GM23338 (cell line): ENCODE measurements around the gene GPR78. TPM values are rescaled to one million over a fixed set of nuclear protein-coding genes. Genes with fewer than 3 reads are reported as not detected.

ENCODE experiments used
- ATAC-seq: fragments of 200-7000 bp; cut with Tn5 transposase; 3 replicates; pipeline ENCODE4 v1.9.1; 2020
- DNase-seq: peaks from one replicate; pipeline ENCODE4 v3.0.0-alpha.2; 2015; ENCODE audit warnings: low spot score
- H2AFZ ChIP-seq: fragments of 200-600 bp; sonication (generic); 2 replicates; pipeline ENCODE4 v1.8.0; 2016; ENCODE audit warnings: antibody characterized with exemption, mild to moderate bottlenecking, moderate library complexity
- H3F3A ChIP-seq: fragments of 200-600 bp; sonication (generic); replicated peaks from 2 replicates; pipeline ENCODE4 v1.8.0; 2017; ENCODE audit warnings: antibody characterized with exemption, mixed run types, low read depth
- H3K27ac ChIP-seq: fragments of 200-600 bp; sonication (generic); 2 replicates; pipeline ENCODE4 v1.6.1; 2016; ENCODE audit warnings: low read depth
- H3K27me3 ChIP-seq: fragments of 200-600 bp; sonication (generic); 2 replicates; pipeline ENCODE4 v1.8.0; 2016; ENCODE audit warnings: mild to moderate bottlenecking, mixed run types, moderate library complexity; ENCODE audit not compliant: insufficient read depth
- H3K36me3 ChIP-seq: fragments of 200-600 bp; sonication (generic); 2 replicates; pipeline ENCODE4 v1.8.0; 2016; ENCODE audit warnings: mild to moderate bottlenecking; ENCODE audit not compliant: insufficient read depth
- H3K4me1 ChIP-seq: fragments of 200-600 bp; sonication (generic); 2 replicates; pipeline ENCODE4 v1.8.0; 2016; ENCODE audit warnings: mild to moderate bottlenecking, moderate library complexity; ENCODE audit not compliant: insufficient read depth
- H3K4me2 ChIP-seq: fragments of 200-600 bp; sonication (generic); 2 replicates; pipeline ENCODE4 v1.7.1; 2017; ENCODE audit warnings: mixed run types
- H3K4me3 ChIP-seq: fragments of 200-600 bp; sonication (generic); 2 replicates; pipeline ENCODE4 v1.6.1; 2016; ENCODE audit warnings: mixed run types
- H3K79me2 ChIP-seq: fragments of 200-600 bp; sonication (generic); replicated peaks from 2 replicates; pipeline ENCODE4 v1.8.0; 2017; ENCODE audit warnings: mild to moderate bottlenecking; ENCODE audit not compliant: insufficient read depth
- H3K9me2 ChIP-seq: fragments of 200-600 bp; sonication (generic); 2 replicates; pipeline ENCODE4 v1.8.0; 2017; ENCODE audit not compliant: insufficient read depth
- H4K20me1 ChIP-seq: fragments of 200-600 bp; sonication (generic); replicated peaks from 2 replicates; pipeline ENCODE4 v1.8.0; 2017; ENCODE audit warnings: mild to moderate bottlenecking; ENCODE audit not compliant: insufficient read depth
- H3K27ac Mint-ChIP-seq: 2 replicates; pipeline ENCODE4 v1.8.0; 2020; ENCODE audit warnings: inconsistent platforms, mild to moderate bottlenecking, moderate library complexity, mixed read lengths
- H3K27me3 Mint-ChIP-seq: 3 replicates; pipeline ENCODE4 v1.8.0; 2022; ENCODE audit warnings: low read depth, mild to moderate bottlenecking, moderate library complexity, mixed read lengths, inconsistent platforms; ENCODE audit not compliant: insufficient read depth, poor library complexity
- H3K36me3 Mint-ChIP-seq: 3 replicates; pipeline ENCODE4 v1.8.0; 2021; ENCODE audit warnings: low read depth, mild to moderate bottlenecking, inconsistent platforms, moderate library complexity, mixed read lengths
- H3K4me1 Mint-ChIP-seq: 3 replicates; pipeline ENCODE4 v1.8.0; 2020; ENCODE audit warnings: mild to moderate bottlenecking, inconsistent platforms, mixed read lengths
- H3K4me3 Mint-ChIP-seq: 3 replicates; pipeline ENCODE4 v1.8.0; 2021; ENCODE audit warnings: moderate library complexity, mild to moderate bottlenecking, inconsistent platforms, mixed read lengths
- H3K9me3 Mint-ChIP-seq: 3 replicates; pipeline ENCODE4 v1.8.0; 2020; ENCODE audit warnings: moderate library complexity, mild to moderate bottlenecking, inconsistent platforms, mixed read lengths
- CREB1 ChIP-seq: fragments of 250-450 bp; sonication (Bioruptor Pico); IDR thresholded peaks from 2 replicates; pipeline ENCODE4 v1.5.0; 2020; ENCODE audit warnings: low read depth, mild to moderate bottlenecking, moderate library complexity
- CTCF ChIP-seq, 2 experiments: fragments of 200-600 bp in 1 of 2; sonication (generic) in 1 of 2; conservative IDR thresholded peaks; 2 replicates each; pipeline versions ENCODE4 v1.5.1 to v1.6.1; 2016 to 2017; ENCODE audit warnings: antibody characterized with exemption in 2 of 2, low read depth in 2 of 2, mild to moderate bottlenecking in 2 of 2, moderate library complexity in 1 of 2
- ETS1 ChIP-seq: IDR thresholded peaks from 2 replicates; pipeline ENCODE4 v1.6.1; 2016; ENCODE audit warnings: antibody characterized with exemption
- EZH2 ChIP-seq: fragments of 200-600 bp; sonication (generic); IDR thresholded peaks from one replicate; pipeline ENCODE4 v1.8.0; 2017; ENCODE audit warnings: antibody characterized with exemption, mild to moderate bottlenecking, low read depth; ENCODE audit not compliant: unreplicated experiment
- EZH2phosphoT487 ChIP-seq: fragments of 200-600 bp; sonication (generic); IDR thresholded peaks from one replicate; pipeline ENCODE4 v1.8.1; 2018; ENCODE audit warnings: antibody characterized with exemption; ENCODE audit not compliant: unreplicated experiment
- JUNB ChIP-seq: IDR thresholded peaks from one replicate; pipeline ENCODE4 v1.6.1; 2016; ENCODE audit warnings: antibody characterized with exemption; ENCODE audit not compliant: unreplicated experiment
- POLR2AphosphoS5 ChIP-seq: IDR thresholded peaks from 2 replicates; pipeline ENCODE4 v1.6.1; 2016; ENCODE audit warnings: antibody characterized with exemption, low read depth
- STAT1 ChIP-seq: IDR thresholded peaks from one replicate; pipeline ENCODE4 v1.6.1; 2016; ENCODE audit warnings: antibody characterized with exemption; ENCODE audit not compliant: unreplicated experiment
- ZNF114 ChIP-seq: fragments of 250-450 bp; sonication (Bioruptor Pico); IDR thresholded peaks from 2 replicates; pipeline ENCODE4 v1.5.0; 2020; ENCODE audit warnings: mild to moderate bottlenecking, moderate library complexity
- ZNF331 ChIP-seq: fragments of 250-450 bp; sonication (Bioruptor Pico); IDR thresholded peaks from 2 replicates; pipeline ENCODE4 v1.5.0; 2020; ENCODE audit warnings: low read depth, mild to moderate bottlenecking, moderate library complexity
- ZNF462 ChIP-seq: fragments of 250-450 bp; sonication (Bioruptor Pico); IDR thresholded peaks from 2 replicates; pipeline ENCODE4 v1.5.0; 2020; ENCODE audit warnings: mild to moderate bottlenecking, moderate library complexity
- polyA plus RNA-seq: library from polyadenylated mRNA; unstranded; fragments of >200 nt; fragmentation: Nextera tagmentation; extraction: Ambion mirVana; gene quantifications from 2 replicates; pipeline ENCODE4 v1.2.1, GENCODE V29; 2016
- total RNA-seq: library from RNA; depleted of rRNA; stranded (reverse); fragments of >200 nt; shearing (Covaris generic); gene quantifications from 2 replicates; pipeline ENCODE4 v1.2.3, GENCODE V29; 2014
- TF ChIP-seq, protein P1 (sequence below): IDR thresholded peaks from one replicate; pipeline ENCODE4 v1.6.1; 2018; ENCODE audit warnings: antibody characterized with exemption; ENCODE audit not compliant: unreplicated experiment

GPR78 gene
- total and polyA plus RNA-seq, 2 experiments from 2014 or later = 0.82 to 2.7 TPM

GRCh38 chr4:8534129-8534528 is 46.1 kb upstream of the GPR78 start:
- peak; percentile 98 for DNase-seq
- Histone ChIP-seq H3K9me2 (peaks cover 10% of the 10 kb centered on the region; the same call in 1 of the 2 replicates), H3K36me3 (no peaks in the 10 kb centered on the region; the same call in 1 of the 2 replicates), H3K27me3 (no peaks in the 10 kb centered on the region), H2AFZ (no peak overlapping the region), H3K27ac (peak overlapping the region; percentile 91), H3F3A (no peaks in the 10 kb centered on the region), H3K4me3 (peak overlapping the region; percentile 19; the same call in 1 of the 2 replicates), H4K20me1 (no peaks in the 10 kb centered on the region), H3K4me2 (peak overlapping the region; percentile 61), H3K4me1 (peaks cover 22% of the 10 kb centered on the region), H3K79me2 (no peaks in the 10 kb centered on the region)
- Mint-ChIP-seq H3K27me3 (peaks cover 7% of the 10 kb centered on the region), H3K36me3 (peaks cover 36% of the 10 kb centered on the region), H3K27ac (peak overlapping the region; percentile 79), H3K4me1 (peaks cover 35% of the 10 kb centered on the region), H3K9me3 (peaks cover 52% of the 10 kb centered on the region), H3K4me3 (peak overlapping the region; percentile 1; the same call in 2 of the 3 replicates)
- TF ChIP-seq POLR2AphosphoS5 (no peak), ZNF331 (CRISPR knock-in tag) (no peak), CTCF (conservative IDR thresholded peaks at IDR 0.05; ENCODE audit: low read depth in 2 of 2) (no peak), EZH2phosphoT487 (no peak), ZNF114 (CRISPR knock-in tag) (no peak), EZH2 (no peak), ETS1 (no peak), JUNB (no peak), STAT1 (no peak), CREB1 (CRISPR knock-in tag) (no peak), ZNF462 (no peak)
- TF ChIP-seq, protein P1, sequence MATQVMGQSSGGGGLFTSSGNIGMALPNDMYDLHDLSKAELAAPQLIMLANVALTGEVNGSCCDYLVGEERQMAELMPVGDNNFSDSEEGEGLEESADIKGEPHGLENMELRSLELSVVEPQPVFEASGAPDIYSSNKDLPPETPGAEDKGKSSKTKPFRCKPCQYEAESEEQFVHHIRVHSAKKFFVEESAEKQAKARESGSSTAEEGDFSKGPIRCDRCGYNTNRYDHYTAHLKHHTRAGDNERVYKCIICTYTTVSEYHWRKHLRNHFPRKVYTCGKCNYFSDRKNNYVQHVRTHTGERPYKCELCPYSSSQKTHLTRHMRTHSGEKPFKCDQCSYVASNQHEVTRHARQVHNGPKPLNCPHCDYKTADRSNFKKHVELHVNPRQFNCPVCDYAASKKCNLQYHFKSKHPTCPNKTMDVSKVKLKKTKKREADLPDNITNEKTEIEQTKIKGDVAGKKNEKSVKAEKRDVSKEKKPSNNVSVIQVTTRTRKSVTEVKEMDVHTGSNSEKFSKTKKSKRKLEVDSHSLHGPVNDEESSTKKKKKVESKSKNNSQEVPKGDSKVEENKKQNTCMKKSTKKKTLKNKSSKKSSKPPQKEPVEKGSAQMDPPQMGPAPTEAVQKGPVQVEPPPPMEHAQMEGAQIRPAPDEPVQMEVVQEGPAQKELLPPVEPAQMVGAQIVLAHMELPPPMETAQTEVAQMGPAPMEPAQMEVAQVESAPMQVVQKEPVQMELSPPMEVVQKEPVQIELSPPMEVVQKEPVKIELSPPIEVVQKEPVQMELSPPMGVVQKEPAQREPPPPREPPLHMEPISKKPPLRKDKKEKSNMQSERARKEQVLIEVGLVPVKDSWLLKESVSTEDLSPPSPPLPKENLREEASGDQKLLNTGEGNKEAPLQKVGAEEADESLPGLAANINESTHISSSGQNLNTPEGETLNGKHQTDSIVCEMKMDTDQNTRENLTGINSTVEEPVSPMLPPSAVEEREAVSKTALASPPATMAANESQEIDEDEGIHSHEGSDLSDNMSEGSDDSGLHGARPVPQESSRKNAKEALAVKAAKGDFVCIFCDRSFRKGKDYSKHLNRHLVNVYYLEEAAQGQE = no peak
- ATAC-seq = peak; percentile 95
